Pancreas (tissue), 10 donors: Measurements from ENCODE around the gene NDN. TPM values are rescaled to one million over a fixed set of nuclear protein-coding genes. Genes with fewer than 3 reads are reported as not detected.
"Not testable (repeated sequence)": the region's sequence is repeated elsewhere in the genome, so short reads cannot be mapped to it uniquely, and the experiment has no call there.

Source experiments
- ATAC-seq, 4 donors: fragments of 200-7000 bp; cut with Tn5 transposase; one replicate each; pipeline versions ENCODE4 v1.8.0 to v1.9.1; 2020; ENCODE audit warnings: mild to moderate bottlenecking in 4 of 4, moderate library complexity in 4 of 4
- DNase-seq, 6 donors: peaks; one replicate each; pipeline ENCODE4 v3.0.0-alpha.2; 2020
- FAIRE-seq: peaks from 2 replicates; lab custom pipeline; 2012; peaks lifted over from hg19 to GRCh38; lab: Jason Lieb, UNC
- H3K27ac ChIP-seq, 4 donors: fragments of 200-600 bp; sonication (generic); 1 replicate in 3 of 4; 2 replicates in 1 of 4; pipeline versions ENCODE4 v1.5.0 to v1.8.0; 2020
- H3K27me3 ChIP-seq, 4 donors: fragments of 200-600 bp; one replicate each; pipeline ENCODE4 v1.8.0; 2021
- H3K36me3 ChIP-seq, 3 donors: fragments of 200-600 bp; sonication (generic) in 1 of 3; one replicate each; pipeline versions ENCODE4 v1.5.0 to v1.8.0; 2020 to 2021
- H3K4me1 ChIP-seq, 3 donors: fragments of 200-600 bp; one replicate each; pipeline ENCODE4 v1.8.0; 2021
- H3K4me3 ChIP-seq, 4 donors: fragments of 200-600 bp; sonication (generic) in 2 of 4; one replicate each; pipeline versions ENCODE4 v1.5.0 to v1.8.0; 2020 to 2021
- H3K9me3 ChIP-seq, 4 donors: fragments of 200-600 bp; one replicate each; pipeline ENCODE4 v1.8.0; 2021
- WGBS, 2 donors: extraction: QIAGEN DNeasy Blood & Tissue Kit; methylation state at CpG; one replicate each; pipeline ENCODE4 v1.1.7; 2013; 5-methylcytosine and 5-hydroxymethylcytosine counted together
- intact Hi-C, 3 donors: fragments of 100-400 bp; cut with DNase I; formaldehyde crosslinking; loops; one replicate each; pipeline versions ENCODE4 v1.11.1 to v1.14.2; 2022
- polyA plus RNA-seq, 2 donors: library from polyadenylated mRNA; stranded (reverse); fragments of 200-250 nt; gene quantifications; one replicate each; pipeline ENCODE4 v1.2.3, GENCODE V29; 2013
- total RNA-seq, 6 donors: library from RNA; stranded (reverse); fragmentation: NEBNext Ultra II Directional in 4 of 6; extraction: Animal tissue kit (Norgen Biotek cat#: 25700) in 4 of 6; gene quantifications; one replicate each; pipeline versions ENCODE4 v1.2.1 to v1.2.4, GENCODE V29; 2021 to 2023
- TF ChIP-seq, protein P1 (sequence below), 4 donors: fragments of 200-600 bp; sonication (generic) in 3 of 4; IDR thresholded peaks; one replicate each; pipeline versions ENCODE4 v1.5.0 to v1.8.0; 2021; ENCODE audit warnings: antibody characterized with exemption in 4 of 4
- donor health status: healthy with polysubstance abuse.
- donor health status: DM: no; HTN: no; CAD: no; lungs with moderate emphysema.
- donor health status: DM: no; HTN: no; CAD: no.
- donor health status: control.
- donor health status: control.
- donor health status: Bipolar disorder and iron deficiency.
- donor health status: DM: yes; HTN: yes; CAD: no.
- donor health status: DM: no; HTN: no; CAD: no.
- donor health status: DM: no; HTN: no; CAD: no.
- donor health status: DM: yes; HTN: yes; CAD: no.

Gene NDN, protein sequence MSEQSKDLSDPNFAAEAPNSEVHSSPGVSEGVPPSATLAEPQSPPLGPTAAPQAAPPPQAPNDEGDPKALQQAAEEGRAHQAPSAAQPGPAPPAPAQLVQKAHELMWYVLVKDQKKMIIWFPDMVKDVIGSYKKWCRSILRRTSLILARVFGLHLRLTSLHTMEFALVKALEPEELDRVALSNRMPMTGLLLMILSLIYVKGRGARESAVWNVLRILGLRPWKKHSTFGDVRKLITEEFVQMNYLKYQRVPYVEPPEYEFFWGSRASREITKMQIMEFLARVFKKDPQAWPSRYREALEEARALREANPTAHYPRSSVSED
- total RNA-seq = 10 to 100 TPM in 2 of 6 donors, 1 to 10 TPM in 4; 3.7 to 14.2 (median 8.2) TPM
- polyA plus RNA-seq = 10 to 100 TPM in 1 of 2 donors, 1 to 10 TPM in 1; 7.6 to 38.9 TPM

DNA sequence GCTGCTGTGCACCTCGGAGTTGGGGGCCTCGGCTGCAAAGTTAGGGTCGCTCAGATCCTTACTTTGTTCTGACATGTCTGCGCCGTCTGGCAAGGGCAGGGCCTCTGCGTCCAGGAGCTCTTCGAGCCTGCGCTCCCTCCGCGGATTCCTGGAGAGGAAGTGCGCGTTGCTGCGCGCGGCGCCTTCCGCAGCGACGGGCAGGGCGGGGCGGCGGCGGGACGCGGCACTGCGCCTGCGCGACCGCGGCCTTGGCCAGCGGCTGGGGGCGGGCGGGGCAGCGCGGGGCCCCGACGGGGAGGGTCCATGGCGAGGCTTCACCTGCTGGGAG, at the start of gene NDN:
NDN (minus strand) TSS at position 163 of the 328 bp plus-strand sequence; CDS start at position 75, 88 bp downstream.
- Histone ChIP-seq H3K27ac (peak within 1 kb of the TSS in 1 of 4 donors; percentile 33), H3K27me3 (no peaks in the 10 kb centered on the region), H3K36me3 (no peaks in the 10 kb centered on the region), H3K9me3 (no peaks in the 10 kb centered on the region), H3K4me1 (peaks cover 0 to 4% (median 0%) of the 10 kb centered on the region in 3 donors), H3K4me3 (peak within 1 kb of the TSS; percentile 13 to 60 (median 42))
- FAIRE-seq (no peak), ATAC-seq (peak; percentile 71 to 86 (median 81)), DNase-seq (peak; percentile 44 to 79 (median 66))
- WGBS, 2 donors = 13 to 22% methylated on average over 38 of the region's 38 CpGs
- intact Hi-C loops = no loop called here
- TF ChIP-seq, protein P1, sequence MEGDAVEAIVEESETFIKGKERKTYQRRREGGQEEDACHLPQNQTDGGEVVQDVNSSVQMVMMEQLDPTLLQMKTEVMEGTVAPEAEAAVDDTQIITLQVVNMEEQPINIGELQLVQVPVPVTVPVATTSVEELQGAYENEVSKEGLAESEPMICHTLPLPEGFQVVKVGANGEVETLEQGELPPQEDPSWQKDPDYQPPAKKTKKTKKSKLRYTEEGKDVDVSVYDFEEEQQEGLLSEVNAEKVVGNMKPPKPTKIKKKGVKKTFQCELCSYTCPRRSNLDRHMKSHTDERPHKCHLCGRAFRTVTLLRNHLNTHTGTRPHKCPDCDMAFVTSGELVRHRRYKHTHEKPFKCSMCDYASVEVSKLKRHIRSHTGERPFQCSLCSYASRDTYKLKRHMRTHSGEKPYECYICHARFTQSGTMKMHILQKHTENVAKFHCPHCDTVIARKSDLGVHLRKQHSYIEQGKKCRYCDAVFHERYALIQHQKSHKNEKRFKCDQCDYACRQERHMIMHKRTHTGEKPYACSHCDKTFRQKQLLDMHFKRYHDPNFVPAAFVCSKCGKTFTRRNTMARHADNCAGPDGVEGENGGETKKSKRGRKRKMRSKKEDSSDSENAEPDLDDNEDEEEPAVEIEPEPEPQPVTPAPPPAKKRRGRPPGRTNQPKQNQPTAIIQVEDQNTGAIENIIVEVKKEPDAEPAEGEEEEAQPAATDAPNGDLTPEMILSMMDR (IDR thresholded peaks at IDR 0.05) = no peak

DNA sequence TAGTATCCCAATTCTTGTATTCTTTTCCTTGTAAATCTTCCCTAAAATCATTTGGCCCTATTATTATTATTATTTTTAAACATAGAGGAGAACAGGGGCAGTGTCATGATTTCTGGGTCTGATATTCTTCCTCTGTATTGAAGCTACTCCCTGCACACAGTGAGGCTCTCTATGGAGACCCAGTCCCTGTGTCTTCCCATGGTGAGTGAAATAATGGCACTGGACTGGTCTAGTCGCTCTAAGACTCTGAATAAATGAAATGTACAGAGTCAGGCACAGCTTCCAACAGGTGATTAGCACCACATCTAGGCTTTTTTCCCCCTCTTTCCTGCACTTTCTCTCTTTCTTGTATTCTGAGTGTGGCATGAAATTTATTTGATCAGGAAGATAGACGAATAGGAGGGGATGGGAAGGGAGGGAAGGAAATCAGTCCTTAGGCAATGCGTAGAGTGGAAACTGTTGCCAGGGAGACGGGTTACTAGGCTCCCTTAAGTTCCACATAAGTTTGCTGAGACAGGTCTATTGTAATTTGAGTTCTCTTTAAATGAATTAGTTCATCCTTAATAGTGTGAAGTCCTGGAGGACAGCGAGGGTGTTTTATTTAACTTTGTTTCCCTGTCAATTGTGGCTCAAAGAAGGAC, 49.0 kb upstream of the NDN start:
- no peak overlapping the region for H3K4me3 ChIP-seq
- no peaks in the 10 kb centered on the region for H3K9me3 ChIP-seq
- H3K27me3 ChIP-seq = no peaks in the 10 kb centered on the region
- intact Hi-C loops = no loop called here
- H3K36me3 ChIP-seq = no peaks in the 10 kb centered on the region
- FAIRE-seq = no peak
- TF ChIP-seq, protein P1 (IDR thresholded peaks at IDR 0.05) = no peak
- no peak overlapping the region for H3K27ac ChIP-seq
- DNase-seq = no peak
- WGBS, 2 donors = 34 to 43% methylated on average over 5 of the region's 5 CpGs
- H3K4me1 ChIP-seq = no peaks in the 10 kb centered on the region
- no peak for ATAC-seq

DNA sequence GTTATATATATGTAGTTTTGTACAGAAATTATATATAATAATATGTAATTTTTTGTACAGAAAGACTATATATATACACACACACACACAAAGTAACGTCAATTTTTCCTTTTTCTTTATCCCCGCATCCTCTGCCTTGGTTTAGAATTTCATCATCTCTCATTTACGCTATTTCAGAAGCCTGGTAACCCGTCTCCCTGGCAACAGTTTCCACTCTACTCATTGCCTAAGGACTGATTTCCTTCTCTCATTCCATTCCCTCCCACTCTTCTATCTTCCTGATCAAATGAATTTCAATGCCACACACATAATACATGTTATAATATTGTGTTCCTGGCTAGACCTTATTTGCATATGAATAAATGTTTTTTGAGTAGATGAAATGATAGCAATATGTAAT, 47.8 kb upstream of the NDN start:
- H3K36me3 ChIP-seq = no peaks in the 10 kb centered on the region
- no peak overlapping the region for H3K4me3 ChIP-seq
- WGBS, 2 donors = 48 to 72% methylated on average over 4 of the region's 4 CpGs
- intact Hi-C loops = no loop called here
- FAIRE-seq (no peak), ATAC-seq (no peak), DNase-seq (no peak)
- H3K27ac ChIP-seq = no peak overlapping the region
- no peaks in the 10 kb centered on the region for H3K4me1 ChIP-seq
- TF ChIP-seq, protein P1 (IDR thresholded peaks at IDR 0.05) = no peak
- H3K9me3 ChIP-seq = no peaks in the 10 kb centered on the region
- no peaks in the 10 kb centered on the region for H3K27me3 ChIP-seq

DNA sequence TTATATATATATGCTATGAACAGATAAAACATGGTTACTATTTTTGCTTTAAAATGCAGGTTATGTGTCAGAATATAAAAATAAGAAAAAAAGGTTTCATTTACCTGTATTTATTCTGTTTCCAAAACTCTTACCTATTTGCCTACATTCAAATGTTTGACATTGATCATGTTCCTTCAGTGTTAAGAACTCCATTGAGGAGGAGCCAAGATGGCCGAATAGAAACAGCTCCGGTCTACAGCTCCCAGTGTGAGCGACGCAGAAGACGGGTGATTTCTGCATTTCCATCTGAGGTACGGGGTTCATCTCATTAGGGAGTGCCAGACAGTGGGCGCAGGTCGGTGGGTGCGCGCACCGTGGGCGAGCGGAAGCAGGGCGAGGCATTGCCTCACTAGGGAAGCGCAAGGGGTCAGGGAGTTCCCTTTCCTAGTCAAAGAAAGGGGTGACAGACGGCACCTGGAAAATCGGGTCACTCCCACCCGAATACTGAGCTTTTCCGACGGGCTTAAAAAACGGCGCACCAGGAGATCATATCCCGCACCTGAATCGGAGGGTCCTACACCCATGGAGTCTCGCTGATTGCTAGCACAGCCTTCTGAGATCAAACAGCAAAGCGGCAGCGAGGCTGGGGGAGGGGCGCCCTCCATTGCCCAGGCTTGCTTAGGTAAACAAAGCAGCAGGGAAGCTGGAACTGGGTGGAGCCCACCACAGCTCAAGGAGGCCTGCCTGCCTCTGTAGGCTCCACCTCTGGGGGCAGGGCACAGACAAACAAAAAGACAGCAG, 27.0 kb upstream of the NDN start:
- ATAC-seq, H3K27ac ChIP-seq, H3K36me3 ChIP-seq, H3K27me3 ChIP-seq, DNase-seq, H3K4me3 ChIP-seq, intact Hi-C loops, H3K9me3 ChIP-seq, H3K4me1 ChIP-seq, FAIRE-seq: not testable (repeated sequence)
- 61 to 72% methylated on average over 26 to 28 of the region's 28 CpGs for WGBS, 2 donors

DNA sequence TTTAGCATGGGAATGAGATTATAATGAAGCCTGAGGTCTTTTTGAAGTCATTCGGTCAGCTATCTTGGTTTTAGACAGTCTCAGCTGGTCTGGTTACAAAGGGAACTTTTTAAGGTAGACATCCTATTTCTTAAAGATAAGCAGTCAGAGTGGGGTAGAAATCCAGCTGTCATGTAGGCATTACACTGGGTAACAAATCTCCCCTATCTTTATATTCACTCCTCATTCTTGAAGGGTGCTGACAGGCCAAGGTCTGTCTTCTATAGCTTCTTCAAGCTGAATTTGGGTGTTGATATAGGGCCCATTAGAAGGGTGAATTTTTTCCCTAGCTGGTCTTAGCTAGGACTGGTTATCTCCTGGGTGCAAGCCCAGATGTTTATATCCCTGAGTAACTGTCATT, 21.2 kb upstream of the NDN start:
- H3K9me3 ChIP-seq = no peaks in the 10 kb centered on the region
- FAIRE-seq = no peak
- no peak overlapping the region for H3K4me3 ChIP-seq
- no peaks in the 10 kb centered on the region for H3K4me1 ChIP-seq
- no peaks in the 10 kb centered on the region for H3K27me3 ChIP-seq
- no peaks in the 10 kb centered on the region for H3K36me3 ChIP-seq
- 22 to 39% methylated on average over 1 of the region's 1 CpG for WGBS, 2 donors
- ATAC-seq = no peak
- no peak overlapping the region for H3K27ac ChIP-seq
- intact Hi-C loops = no loop called here
- TF ChIP-seq, protein P1 (IDR thresholded peaks at IDR 0.05) = no peak
- no peak for DNase-seq
